ENCODE data around the gene TRPM3.

TRPM3 gene

GRCh38 chr9:70597886-70598285 lies 523.5 kb downstream of the TRPM3 start:
- Histone ChIP-seq H3K79me2 (ENCODE audit: control insufficient read depth, insufficient read depth, low read length, poor library complexity) (no peaks in the 10 kb centered on the region), H3K4me1 (ENCODE audit: control insufficient read depth in 1 of 2, insufficient read depth in 2 of 2, low read length in 2 of 2) (peaks cover 7 to 8% of the 10 kb centered on the region in 2 experiments), H3K14ac (ENCODE audit: low read length) (no peak overlapping the region), H3K9me3 (ENCODE audit: insufficient read depth, low read depth, low read length) (no peaks in the 10 kb centered on the region), H3K27me3 (ENCODE audit: insufficient read depth, low read length) (no peaks in the 10 kb centered on the region), H3K9ac (ENCODE audit: low read length) (no peak overlapping the region), H2AK5ac (ENCODE audit: low read length) (no peak overlapping the region), H3K4me2 (ENCODE audit: low read length) (no peak overlapping the region), H4K8ac (ENCODE audit: low read depth, low read length) (no peak overlapping the region), H3K18ac (ENCODE audit: low read length) (no peak overlapping the region), H4K12ac (ENCODE audit: low read depth, low read length) (no peak overlapping the region), H2AFZ (ENCODE audit: insufficient read depth, low read length, poor library complexity) (no peak overlapping the region), H2BK12ac (ENCODE audit: low read length) (no peak overlapping the region), H2BK120ac (ENCODE audit: insufficient read depth, low read length, poor library complexity) (no peak overlapping the region), H2BK5ac (ENCODE audit: low read depth, low read length, poor library complexity) (no peak overlapping the region), H3K36me3 (ENCODE audit: control insufficient read depth in 1 of 2, insufficient read depth in 2 of 2, low read length in 2 of 2) (no peaks in the 10 kb centered on the region), H3K27ac (ENCODE audit: low read depth, low read length) (no peak overlapping the region), H3K23ac (ENCODE audit: low read length) (no peak overlapping the region), H3K4me3 (ENCODE audit: low read depth, low read length) (no peak overlapping the region), H3K4ac (ENCODE audit: low read depth, low read length) (no peak overlapping the region), H3K79me1 (ENCODE audit: low read length) (no peaks in the 10 kb centered on the region), H4K91ac (ENCODE audit: low read depth, low read length) (no peak overlapping the region)
- no peak for DNase-seq

GRCh38 chr9:70595211-70595610 lies 526.2 kb downstream of the TRPM3 start:
- no peak overlapping the region for H3K18ac ChIP-seq (ENCODE audit: low read length)
- no peak overlapping the region for H2AFZ ChIP-seq (ENCODE audit: insufficient read depth, low read length, poor library complexity)
- no peaks in the 10 kb centered on the region for H3K9me3 ChIP-seq (ENCODE audit: insufficient read depth, low read depth, low read length)
- no peak overlapping the region for H2BK120ac ChIP-seq (ENCODE audit: insufficient read depth, low read length, poor library complexity)
- H4K8ac ChIP-seq (ENCODE audit: low read depth, low read length), result no peak overlapping the region
- H3K4me1 ChIP-seq (ENCODE audit: control insufficient read depth in 1 of 2, insufficient read depth in 2 of 2, low read length in 2 of 2), result peaks cover 0 to 2% of the 10 kb centered on the region in 2 experiments
- no peaks in the 10 kb centered on the region for H3K79me2 ChIP-seq (ENCODE audit: control insufficient read depth, insufficient read depth, low read length, poor library complexity)
- no peak overlapping the region for H2BK12ac ChIP-seq (ENCODE audit: low read length)
- H3K4me2 ChIP-seq (ENCODE audit: low read length), result no peak overlapping the region
- WGBS (ENCODE audit: extremely low coverage, insufficient coverage, insufficient read length), result no CpG with 5 or more reads among the region's 4 CpGs
- H3K9ac ChIP-seq (ENCODE audit: low read length), result no peak overlapping the region
- no peak overlapping the region for H3K4ac ChIP-seq (ENCODE audit: low read depth, low read length)
- H3K27me3 ChIP-seq (ENCODE audit: insufficient read depth, low read length), result no peaks in the 10 kb centered on the region
- no peak overlapping the region for H2AK5ac ChIP-seq (ENCODE audit: low read length)
- no peaks in the 10 kb centered on the region for H3K36me3 ChIP-seq (ENCODE audit: control insufficient read depth in 1 of 2, insufficient read depth in 2 of 2, low read length in 2 of 2)
- H3K4me3 ChIP-seq (ENCODE audit: low read depth, low read length), result no peak overlapping the region
- no peak overlapping the region for H3K27ac ChIP-seq (ENCODE audit: low read depth, low read length)
- no peak for DNase-seq
- no peak overlapping the region for H4K91ac ChIP-seq (ENCODE audit: low read depth, low read length)
- H3K23ac ChIP-seq (ENCODE audit: low read length), result no peak overlapping the region
- no peak overlapping the region for H2BK5ac ChIP-seq (ENCODE audit: low read depth, low read length, poor library complexity)
- H3K79me1 ChIP-seq (ENCODE audit: low read length), result no peaks in the 10 kb centered on the region
- H3K14ac ChIP-seq (ENCODE audit: low read length), result no peak overlapping the region
- no peak overlapping the region for H4K12ac ChIP-seq (ENCODE audit: low read depth, low read length)

- Histone ChIP-seq H2AFZ (ENCODE audit: insufficient read depth, low read length, poor library complexity) (no peak overlapping the region), H3K14ac (ENCODE audit: low read length) (no peak overlapping the region), H3K36me3 (ENCODE audit: control insufficient read depth in 1 of 2, insufficient read depth in 2 of 2, low read length in 2 of 2) (no peaks in the 10 kb centered on the region), H2BK120ac (ENCODE audit: insufficient read depth, low read length, poor library complexity) (no peak overlapping the region), H2BK5ac (ENCODE audit: low read depth, low read length, poor library complexity) (no peak overlapping the region), H4K8ac (ENCODE audit: low read depth, low read length) (no peak overlapping the region), H3K23ac (ENCODE audit: low read length) (no peak overlapping the region), H2BK12ac (ENCODE audit: low read length) (no peak overlapping the region), H4K91ac (ENCODE audit: low read depth, low read length) (no peak overlapping the region), H2AK5ac (ENCODE audit: low read length) (no peak overlapping the region), H3K4me3 (ENCODE audit: low read depth, low read length) (no peak overlapping the region), H4K12ac (ENCODE audit: low read depth, low read length) (no peak overlapping the region), H3K27ac (ENCODE audit: low read depth, low read length) (no peak overlapping the region), H3K4me1 (ENCODE audit: control insufficient read depth in 1 of 2, insufficient read depth in 2 of 2, low read length in 2 of 2) (peaks cover 3 to 5% of the 10 kb centered on the region in 2 experiments), H3K18ac (ENCODE audit: low read length) (no peak overlapping the region), H3K9ac (ENCODE audit: low read length) (no peak overlapping the region), H3K27me3 (ENCODE audit: insufficient read depth, low read length) (no peaks in the 10 kb centered on the region), H3K4me2 (ENCODE audit: low read length) (no peak overlapping the region), H3K79me1 (ENCODE audit: low read length) (no peaks in the 10 kb centered on the region), H3K4ac (ENCODE audit: low read depth, low read length) (no peak overlapping the region), H3K9me3 (ENCODE audit: insufficient read depth, low read depth, low read length) (no peaks in the 10 kb centered on the region), H3K79me2 (ENCODE audit: control insufficient read depth, insufficient read depth, low read length, poor library complexity) (no peaks in the 10 kb centered on the region)
- peak in 1 of 2 donors; percentile 21 for DNase-seq
- no CpG with 5 or more reads among the region's 2 CpGs for WGBS (ENCODE audit: extremely low coverage, insufficient coverage, insufficient read length)
These were observed 527.0 kb downstream of the TRPM3 start for GRCh38 chr9:70594386-70594944.

- Histone ChIP-seq H3K4ac (ENCODE audit: low read depth, low read length) (no peak overlapping the region), H3K4me2 (ENCODE audit: low read length) (no peak overlapping the region), H3K9me3 (ENCODE audit: insufficient read depth, low read depth, low read length) (no peaks in the 10 kb centered on the region), H2BK12ac (ENCODE audit: low read length) (no peak overlapping the region), H3K27ac (ENCODE audit: low read depth, low read length) (no peak overlapping the region), H3K18ac (ENCODE audit: low read length) (no peak overlapping the region), H2BK5ac (ENCODE audit: low read depth, low read length, poor library complexity) (no peak overlapping the region), H3K36me3 (ENCODE audit: control insufficient read depth in 1 of 2, insufficient read depth in 2 of 2, low read length in 2 of 2) (no peaks in the 10 kb centered on the region), H4K8ac (ENCODE audit: low read depth, low read length) (no peak overlapping the region), H3K14ac (ENCODE audit: low read length) (no peak overlapping the region), H2AK5ac (ENCODE audit: low read length) (no peak overlapping the region), H4K91ac (ENCODE audit: low read depth, low read length) (no peak overlapping the region), H4K12ac (ENCODE audit: low read depth, low read length) (no peak overlapping the region), H2AFZ (ENCODE audit: insufficient read depth, low read length, poor library complexity) (no peak overlapping the region), H2BK120ac (ENCODE audit: insufficient read depth, low read length, poor library complexity) (no peak overlapping the region), H3K27me3 (ENCODE audit: insufficient read depth, low read length) (no peaks in the 10 kb centered on the region), H3K23ac (ENCODE audit: low read length) (no peak overlapping the region), H3K9ac (ENCODE audit: low read length) (no peak overlapping the region), H3K4me1 (ENCODE audit: control insufficient read depth in 1 of 2, insufficient read depth in 2 of 2, low read length in 2 of 2) (peaks cover 3 to 7% of the 10 kb centered on the region in 2 experiments), H3K79me1 (ENCODE audit: low read length) (no peaks in the 10 kb centered on the region), H3K4me3 (ENCODE audit: low read depth, low read length) (no peak overlapping the region), H3K79me2 (ENCODE audit: control insufficient read depth, insufficient read depth, low read length, poor library complexity) (no peaks in the 10 kb centered on the region)
- DNase-seq, result no peak
These were observed 528.2 kb downstream of the TRPM3 start for GRCh38 chr9:70593241-70593640.
